ENCODE results near the gene CIROP. TPM values are rescaled to one million over a fixed set of nuclear protein-coding genes. Genes with fewer than 3 reads are reported as not detected.
A peak's percentile ranks its signal among the peaks of the same experiment; 100 is the strongest.

The CIROP gene
- total and polyA plus RNA-seq, 4 donors: not detected

- Histone ChIP-seq H3K9ac (ENCODE audit: insufficient read depth in 1 of 2, low read length in 2 of 2) (peak within 1 kb of the TSS; percentile 92 to 96), H3K36me3 (ENCODE audit: control insufficient read depth in 4 of 4, insufficient read depth in 4 of 4, low read length in 4 of 4) (peaks cover 15 to 32% (median 24%) of the 10 kb centered on the region in 4 donors), H3K4me3 (peak within 1 kb of the TSS; percentile 74), H3K27ac (ENCODE audit: low read depth in 1 of 2, low read length in 1 of 2) (peak within 1 kb of the TSS; percentile 97 to 98), H3K4me1 (ENCODE audit: control insufficient read depth in 5 of 5, insufficient read depth in 5 of 5, low read length in 5 of 5) (peaks cover 2 to 23% (median 10%) of the 10 kb centered on the region in 5 donors), H3K9me3 (ENCODE audit: control insufficient read depth in 4 of 4, insufficient read depth in 3 of 4, low read length in 3 of 4) (no peaks in the 10 kb centered on the region), H3K27me3 (ENCODE audit: control insufficient read depth in 3 of 3, insufficient read depth in 3 of 3, low read length in 2 of 3) (no peaks in the 10 kb centered on the region)
- ATAC-seq (ENCODE audit: insufficient read depth, low FRiP score): peak; percentile 22
- WGBS, 2 donors: 0 to 1% methylated on average over 48 to 55 of the region's 55 CpGs
- TF ChIP-seq CTCF (IDR thresholded peaks at IDR 0.05; ENCODE audit: control extremely low read depth, extremely low read depth): no peak
- peak; percentile 87 to 94 (median 94) for DNase-seq
Measured at GRCh38 chr14:23094666-23095195, 10.1 kb downstream of the CIROP start, which contains the start of gene ACIN1. Gene ACIN1 (minus strand): TSS chr14:23095136. CDS start chr14:23095112, 24 bp downstream.

DNA sequence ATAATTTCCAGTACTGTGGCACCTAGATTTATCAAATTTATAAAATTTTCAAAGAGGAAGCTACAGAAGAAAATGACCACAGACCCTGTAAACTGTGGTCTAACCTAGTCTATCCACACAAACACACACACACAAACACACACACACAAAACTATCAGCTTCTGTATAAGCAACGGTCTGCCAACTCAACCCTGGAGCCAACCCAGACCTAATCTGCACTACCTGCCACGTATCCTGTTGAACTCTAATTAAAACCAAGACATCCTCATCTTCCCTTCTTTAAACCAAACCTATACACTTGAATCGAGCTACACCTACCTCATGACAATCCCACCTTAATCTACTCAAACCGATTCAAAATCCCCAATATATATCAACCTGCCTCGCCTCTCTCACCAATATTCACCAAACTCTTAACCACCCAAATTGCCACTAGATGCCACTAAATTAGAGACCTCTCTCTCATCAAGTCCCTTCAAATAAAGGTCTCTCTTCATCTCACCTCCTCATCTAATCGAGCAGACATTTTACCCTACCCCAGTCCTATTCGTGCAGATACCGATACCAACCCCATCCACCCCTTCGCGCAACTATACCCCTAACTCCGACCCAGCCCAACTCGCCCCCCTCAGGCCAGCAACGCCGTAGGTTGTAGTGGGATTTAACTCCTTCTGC lies 10.7 kb downstream of the CIROP start:
- DNase-seq (no peak), ATAC-seq (ENCODE audit: insufficient read depth, low FRiP score) (no peak)
- Histone ChIP-seq H3K27ac (ENCODE audit: low read depth in 1 of 2, low read length in 1 of 2) (peak overlapping the region; percentile 96 to 97), H3K4me3 (peak overlapping the region; percentile 72), H3K36me3 (ENCODE audit: control insufficient read depth in 4 of 4, insufficient read depth in 4 of 4, low read length in 4 of 4) (peaks cover 18 to 36% (median 27%) of the 10 kb centered on the region in 4 donors), H3K9me3 (ENCODE audit: control insufficient read depth in 4 of 4, insufficient read depth in 3 of 4, low read length in 3 of 4) (no peaks in the 10 kb centered on the region), H3K4me1 (ENCODE audit: control insufficient read depth in 5 of 5, insufficient read depth in 5 of 5, low read length in 5 of 5) (peaks cover 3 to 23% (median 10%) of the 10 kb centered on the region in 5 donors), H3K9ac (ENCODE audit: insufficient read depth in 1 of 2, low read length in 2 of 2) (peak overlapping the region; percentile 91 to 95), H3K27me3 (ENCODE audit: control insufficient read depth in 3 of 3, insufficient read depth in 3 of 3, low read length in 2 of 3) (no peaks in the 10 kb centered on the region)
- 0 to 1% methylated on average over 14 of the region's 14 CpGs for WGBS, 2 donors
- TF ChIP-seq CTCF (IDR thresholded peaks at IDR 0.05; ENCODE audit: control extremely low read depth, extremely low read depth): no peak

GRCh38 chr14:23093526-23093925 lies 11.3 kb downstream of the CIROP start:
- Histone ChIP-seq H3K27ac (ENCODE audit: low read depth in 1 of 2, low read length in 1 of 2) (no peak overlapping the region), H3K36me3 (ENCODE audit: control insufficient read depth in 4 of 4, insufficient read depth in 4 of 4, low read length in 4 of 4) (peaks cover 17 to 36% (median 29%) of the 10 kb centered on the region in 4 donors), H3K4me3 (no peak overlapping the region), H3K27me3 (ENCODE audit: control insufficient read depth in 3 of 3, insufficient read depth in 3 of 3, low read length in 2 of 3) (no peaks in the 10 kb centered on the region), H3K4me1 (ENCODE audit: control insufficient read depth in 5 of 5, insufficient read depth in 5 of 5, low read length in 5 of 5) (peaks cover 3 to 23% (median 10%) of the 10 kb centered on the region in 5 donors), H3K9me3 (ENCODE audit: control insufficient read depth in 4 of 4, insufficient read depth in 3 of 4, low read length in 3 of 4) (no peaks in the 10 kb centered on the region), H3K9ac (ENCODE audit: insufficient read depth in 1 of 2, low read length in 2 of 2) (peak overlapping the region; percentile 91 to 95)
- no peak for DNase-seq
- ATAC-seq (ENCODE audit: insufficient read depth, low FRiP score): no peak
- TF ChIP-seq CTCF (IDR thresholded peaks at IDR 0.05; ENCODE audit: control extremely low read depth, extremely low read depth): no peak
- WGBS, 2 donors: 77 to 86% methylated on average over 2 of the region's 2 CpGs
